ENCODE measurements around the gene SLC45A1. TPM values are rescaled to one million over a fixed set of nuclear protein-coding genes. Genes with fewer than 3 reads are reported as not detected.
"Not testable (repeated sequence)": the region's sequence is repeated elsewhere in the genome, so short reads cannot be mapped to it uniquely, and the experiment has no call there.

Gene SLC45A1
- total RNA-seq, result 6.6 TPM

GRCh38 chr1:8317647-8318381 lies at the start of gene SLC45A1:
Gene SLC45A1, plus strand, starts transcription at chr1:8318114. Its CDS starts 6,216 bp downstream, at chr1:8324330.
- DNase-seq, result peak; percentile 69

GRCh38 chr1:8273036-8273435 lies 44.9 kb upstream of the SLC45A1 start:
- no peak for DNase-seq

- no peak for DNase-seq
These were observed 43.6 kb upstream of the SLC45A1 start for GRCh38 chr1:8274352-8274751.

- no peak for DNase-seq
These were observed 41.6 kb upstream of the SLC45A1 start for GRCh38 chr1:8276173-8276914.

DNA sequence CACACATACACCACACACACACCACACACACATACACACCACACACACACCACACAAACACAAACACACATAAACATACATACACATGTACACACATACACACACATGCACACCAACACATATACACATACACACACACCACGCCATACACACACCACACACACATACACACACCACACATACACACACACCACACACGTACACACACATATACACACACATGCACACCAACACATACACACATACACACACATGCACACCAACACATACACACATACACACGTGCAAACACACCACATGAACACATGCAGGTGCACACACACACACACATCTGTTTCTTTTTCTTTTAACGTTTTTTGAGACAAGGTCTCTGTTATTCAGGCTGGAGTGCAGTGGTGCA lies 41.0 kb upstream of the SLC45A1 start:
- DNase-seq, result no peak

- DNase-seq, result not testable (repeated sequence)
These were observed 39.2 kb upstream of the SLC45A1 start for GRCh38 chr1:8278677-8279076.

DNA sequence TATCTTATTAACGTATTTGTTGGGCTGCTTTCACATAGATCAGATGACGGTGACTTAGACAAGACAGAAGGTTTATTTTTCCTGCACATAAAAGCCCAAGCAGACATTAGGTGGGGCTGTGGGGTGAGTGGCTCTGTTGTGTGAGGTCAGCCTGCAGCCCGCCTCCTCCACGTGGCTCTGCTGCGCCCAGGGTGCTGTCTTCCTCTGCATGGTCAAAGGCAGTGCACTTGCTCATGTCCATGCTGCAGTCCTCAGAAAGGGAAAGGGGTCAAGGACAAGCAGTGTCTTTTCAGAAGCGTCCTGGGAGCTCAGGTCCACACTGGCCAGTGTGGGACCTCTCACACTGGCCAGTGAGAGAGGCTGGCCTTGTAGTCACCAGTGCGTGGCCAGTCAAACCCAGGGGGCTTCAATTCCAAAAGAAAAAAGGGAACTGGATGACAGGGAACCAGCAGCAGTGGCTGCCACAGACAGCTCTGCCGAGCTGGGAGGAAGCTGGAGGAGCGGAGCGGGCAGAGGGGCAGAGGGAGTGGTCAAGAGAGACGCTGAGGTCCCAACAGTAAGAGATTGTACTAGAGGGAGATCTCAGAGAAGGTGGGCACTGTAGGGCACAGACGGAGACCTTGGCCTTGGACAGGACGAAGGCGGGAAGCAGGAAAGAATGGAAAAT lies 35.9 kb upstream of the SLC45A1 start:
- no peak for DNase-seq

- DNase-seq, result no peak
These were observed 34.6 kb upstream of the SLC45A1 start for GRCh38 chr1:8283058-8283884.

- no peak for DNase-seq
These were observed 33.8 kb upstream of the SLC45A1 start for GRCh38 chr1:8284127-8284526.

DNA sequence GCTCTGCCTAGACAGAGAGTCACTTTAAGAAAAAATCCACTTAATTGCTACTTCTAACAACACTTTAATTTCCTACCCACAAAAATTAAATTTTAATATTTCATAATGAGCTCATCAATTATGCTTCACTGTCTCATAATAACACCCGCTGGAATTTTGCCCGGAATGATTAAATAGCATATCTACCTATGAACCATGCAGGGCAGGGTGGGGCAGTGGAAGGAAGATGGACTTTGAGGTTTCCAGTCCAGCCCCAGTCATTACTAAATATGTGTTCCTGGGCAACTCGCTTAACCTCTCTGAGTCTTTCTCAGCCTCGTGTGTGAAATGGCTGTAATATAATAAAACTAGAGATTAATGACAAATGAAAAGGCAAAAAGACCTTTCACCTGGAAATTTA lies 32.8 kb upstream of the SLC45A1 start:
- no peak for DNase-seq

DNA sequence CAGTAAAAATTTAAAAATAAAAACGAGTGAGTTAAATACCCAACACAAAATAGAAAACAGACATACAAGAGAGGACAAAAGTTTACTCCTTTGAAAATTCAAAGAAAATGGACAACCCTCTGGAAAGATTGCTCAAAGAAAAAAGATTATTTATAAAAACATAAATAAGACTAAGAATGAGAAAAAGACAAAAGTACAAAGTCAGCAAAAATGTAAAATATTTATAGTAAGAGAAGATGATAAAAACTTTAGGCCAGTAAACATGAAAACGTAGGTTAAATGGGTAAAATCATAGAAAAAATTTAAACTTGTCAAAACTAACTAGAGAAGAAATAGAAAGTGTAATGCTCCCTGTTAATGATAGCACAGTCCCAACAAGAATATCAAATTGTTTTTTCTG lies 31.9 kb upstream of the SLC45A1 start:
- no peak for DNase-seq

DNA sequence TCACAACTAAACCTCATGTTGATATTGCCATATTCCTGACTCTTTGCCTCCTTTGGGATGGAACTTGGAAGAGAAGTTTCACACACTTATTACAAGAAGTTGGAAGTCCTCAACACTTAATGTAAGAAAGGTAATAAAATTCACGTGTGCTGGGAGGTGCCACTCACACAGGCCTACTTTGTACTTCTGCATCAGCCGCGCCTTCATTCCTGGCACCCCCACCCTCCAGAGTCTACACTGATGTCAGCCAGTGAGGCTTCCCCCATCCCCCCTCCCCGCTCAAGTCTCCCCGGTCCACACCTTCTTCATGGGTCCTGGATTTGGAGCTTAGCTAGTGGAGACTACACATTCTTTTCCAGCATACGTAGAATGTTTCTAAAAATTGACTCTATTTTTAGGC lies 24.8 kb upstream of the SLC45A1 start:
- no peak for DNase-seq

DNA sequence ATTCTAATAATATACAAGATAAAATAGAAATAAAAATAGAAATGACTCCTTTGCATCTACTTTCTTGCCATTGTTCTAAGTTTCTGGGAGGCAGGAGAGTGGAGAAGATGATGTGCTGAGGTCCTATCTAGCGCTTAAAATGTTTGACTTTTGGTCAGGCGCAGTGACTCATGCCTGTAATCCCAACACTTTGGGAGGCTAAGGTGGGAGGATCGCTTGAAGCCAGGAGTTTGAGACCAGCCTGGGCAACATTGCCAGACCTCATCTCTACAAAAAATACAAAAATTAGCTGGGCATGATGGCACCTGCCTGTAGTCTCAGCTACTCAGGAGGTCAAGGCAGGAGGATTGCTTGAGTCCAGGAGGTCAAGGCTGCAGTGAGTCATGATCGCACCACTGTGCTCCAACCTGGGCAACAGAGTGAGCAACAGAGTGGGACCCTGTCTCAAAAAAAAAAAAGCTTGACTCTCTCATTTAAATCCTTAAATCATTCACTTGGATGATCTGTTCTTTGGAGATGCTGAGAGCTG lies 24.2 kb upstream of the SLC45A1 start:
- no peak for DNase-seq

DNA sequence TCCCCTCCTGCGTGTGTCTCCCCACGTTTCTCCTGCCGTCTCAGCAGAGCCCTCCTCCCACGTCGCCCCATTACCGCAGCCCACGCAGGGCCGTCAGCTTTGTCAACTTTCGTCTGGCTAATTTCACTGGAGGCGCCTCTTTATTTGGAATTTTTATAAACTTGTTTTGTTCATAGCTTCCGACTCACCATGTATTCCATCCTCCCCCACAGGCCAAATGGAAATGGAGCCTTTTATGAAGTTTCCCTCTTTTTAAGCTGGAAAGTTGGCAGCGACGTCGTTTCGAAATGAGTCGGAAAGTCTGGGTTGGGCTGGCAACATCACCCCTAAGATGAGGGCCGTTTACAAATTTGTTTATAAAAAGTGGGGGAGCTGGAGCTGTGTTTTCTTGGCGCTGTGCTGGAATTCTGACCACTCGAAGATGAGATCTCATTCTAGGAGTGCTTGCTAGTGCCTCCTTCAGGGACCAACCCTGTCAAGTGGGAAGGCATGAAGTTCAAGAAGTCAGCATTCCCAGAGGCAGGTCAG lies 23.7 kb upstream of the SLC45A1 start:
- DNase-seq, result no peak

GRCh38 chr1:8297245-8297644 lies 20.7 kb upstream of the SLC45A1 start:
- no peak for DNase-seq

- no peak for DNase-seq
These were observed 18.0 kb upstream of the SLC45A1 start for GRCh38 chr1:8299963-8300362.

DNA sequence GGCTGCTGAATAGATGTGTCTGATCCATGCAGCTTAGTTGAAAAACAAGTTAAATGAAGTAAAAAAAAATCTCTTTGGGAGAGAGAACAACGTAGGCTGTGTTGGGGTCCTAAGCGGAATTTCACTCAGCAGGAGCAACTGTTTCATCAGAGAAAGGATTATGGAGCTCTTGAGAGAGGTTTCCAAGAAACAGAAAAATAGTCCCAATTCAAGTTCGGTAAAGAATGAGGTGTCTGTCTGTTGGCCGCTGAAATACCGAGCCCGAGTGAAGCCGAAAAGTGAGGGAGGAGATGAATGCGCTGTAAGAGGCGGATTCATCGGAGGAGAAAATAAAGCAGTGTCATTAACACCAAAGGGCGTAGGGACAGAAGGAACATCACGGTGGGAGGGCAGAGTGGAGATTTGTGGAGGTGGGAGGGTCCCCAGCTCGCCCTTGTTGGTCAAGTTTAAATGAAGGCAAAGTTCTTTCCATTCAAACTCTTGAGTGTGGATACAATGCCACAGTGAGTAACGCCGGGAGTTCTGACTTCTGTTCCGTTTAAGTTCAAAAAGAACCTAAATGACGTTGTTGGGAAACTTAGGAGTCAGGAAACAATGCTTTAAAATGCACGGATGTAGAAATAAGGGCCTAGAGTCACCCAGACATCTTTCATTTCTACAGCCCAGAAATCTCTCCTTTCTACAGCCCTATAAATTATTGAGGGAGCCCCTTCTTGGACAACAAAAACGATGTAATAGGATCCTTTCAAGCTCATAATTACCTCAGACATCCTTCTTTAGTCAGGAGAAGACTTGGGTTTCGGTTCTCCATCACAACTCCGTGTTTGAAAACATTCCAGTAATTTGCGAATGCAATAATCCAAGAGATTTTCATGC lies 15.6 kb upstream of the SLC45A1 start:
- no peak for DNase-seq

- DNase-seq, result no peak
These were observed 14.8 kb upstream of the SLC45A1 start for GRCh38 chr1:8303141-8303540.

GRCh38 chr1:8303876-8304275 lies 14.0 kb upstream of the SLC45A1 start:
- DNase-seq, result no peak

DNA sequence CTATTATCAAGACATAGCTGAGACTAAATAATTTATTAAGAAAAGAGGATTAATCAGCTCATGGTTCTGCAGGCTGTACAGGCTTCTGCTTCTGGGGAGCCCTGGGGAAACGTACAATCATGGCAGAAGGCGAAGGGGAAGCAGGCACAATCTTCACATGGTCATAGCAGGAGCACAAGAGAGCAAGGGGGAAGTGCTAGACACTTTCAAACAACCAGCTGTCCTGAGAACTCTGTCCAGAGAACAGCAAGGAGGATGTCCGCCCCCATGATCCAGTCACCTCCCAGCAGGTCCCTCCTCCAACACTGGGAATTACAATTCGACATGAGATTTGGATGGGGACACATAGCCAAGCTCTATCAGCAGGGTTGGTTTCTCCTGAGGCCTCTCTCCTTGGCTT lies 10.3 kb upstream of the SLC45A1 start:
- DNase-seq, result no peak
